Measurements from ENCODE around the gene C17orf50.

C17orf50 gene

DNA sequence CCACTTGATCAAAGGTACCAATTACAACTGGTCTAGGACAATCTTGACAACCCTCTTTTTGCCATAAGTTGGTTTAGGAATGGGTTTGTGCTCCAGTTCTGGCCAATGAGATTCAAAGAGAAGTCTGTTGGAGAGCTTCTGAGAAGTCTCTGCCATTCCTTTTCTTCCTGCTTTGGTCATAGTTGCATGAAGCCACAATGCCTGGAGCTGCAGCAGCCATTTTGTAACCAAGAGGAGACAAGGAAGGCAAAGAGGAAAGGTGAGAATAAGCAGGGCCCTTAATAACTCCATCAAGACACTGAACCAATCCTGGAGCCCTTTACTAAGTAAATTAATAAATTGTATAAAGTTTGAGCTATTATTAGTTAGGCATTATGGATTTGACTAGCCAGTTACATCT, 3.4 kb upstream of the C17orf50 start:
- DNase-seq: no peak

DNA sequence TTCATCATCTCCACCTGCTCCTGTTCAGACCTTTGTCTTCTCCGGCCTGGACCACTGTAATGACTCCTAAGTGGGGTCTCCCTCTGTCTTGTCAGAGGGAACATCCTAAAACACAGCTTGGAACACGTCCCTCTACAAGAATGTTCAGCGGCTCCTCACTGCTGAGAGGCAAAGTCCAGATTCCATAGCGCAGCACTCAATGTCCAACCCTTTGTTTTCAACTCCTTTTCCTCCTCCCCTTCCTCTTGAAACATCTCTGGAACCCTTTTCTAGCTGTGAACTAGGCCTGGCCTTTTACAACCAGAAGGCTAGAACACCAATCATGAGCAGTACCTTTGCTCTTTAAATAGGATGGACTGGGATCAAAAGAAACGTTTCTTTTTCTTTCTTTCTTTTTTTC, 914 bp downstream of the C17orf50 start:
- DNase-seq: no peak

DNA sequence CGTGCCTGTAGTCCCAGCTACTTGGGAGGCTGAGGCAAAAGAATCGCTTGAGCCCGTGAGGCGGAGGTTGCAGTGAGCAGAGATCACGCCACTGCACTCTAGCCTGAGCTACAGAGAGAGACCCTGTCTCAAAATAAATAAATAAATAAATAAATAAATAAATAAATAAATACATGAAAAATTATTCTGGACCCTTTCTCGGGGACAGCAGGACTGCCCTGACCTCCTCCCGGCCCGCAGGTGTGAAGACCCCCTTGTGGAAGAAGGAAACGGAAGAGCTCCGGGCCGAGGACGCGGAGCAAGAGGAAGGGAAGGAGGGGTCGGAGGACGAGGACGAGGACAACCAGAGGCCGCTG, 3.1 kb downstream of the C17orf50 start:
- DNase-seq: no peak

DNA sequence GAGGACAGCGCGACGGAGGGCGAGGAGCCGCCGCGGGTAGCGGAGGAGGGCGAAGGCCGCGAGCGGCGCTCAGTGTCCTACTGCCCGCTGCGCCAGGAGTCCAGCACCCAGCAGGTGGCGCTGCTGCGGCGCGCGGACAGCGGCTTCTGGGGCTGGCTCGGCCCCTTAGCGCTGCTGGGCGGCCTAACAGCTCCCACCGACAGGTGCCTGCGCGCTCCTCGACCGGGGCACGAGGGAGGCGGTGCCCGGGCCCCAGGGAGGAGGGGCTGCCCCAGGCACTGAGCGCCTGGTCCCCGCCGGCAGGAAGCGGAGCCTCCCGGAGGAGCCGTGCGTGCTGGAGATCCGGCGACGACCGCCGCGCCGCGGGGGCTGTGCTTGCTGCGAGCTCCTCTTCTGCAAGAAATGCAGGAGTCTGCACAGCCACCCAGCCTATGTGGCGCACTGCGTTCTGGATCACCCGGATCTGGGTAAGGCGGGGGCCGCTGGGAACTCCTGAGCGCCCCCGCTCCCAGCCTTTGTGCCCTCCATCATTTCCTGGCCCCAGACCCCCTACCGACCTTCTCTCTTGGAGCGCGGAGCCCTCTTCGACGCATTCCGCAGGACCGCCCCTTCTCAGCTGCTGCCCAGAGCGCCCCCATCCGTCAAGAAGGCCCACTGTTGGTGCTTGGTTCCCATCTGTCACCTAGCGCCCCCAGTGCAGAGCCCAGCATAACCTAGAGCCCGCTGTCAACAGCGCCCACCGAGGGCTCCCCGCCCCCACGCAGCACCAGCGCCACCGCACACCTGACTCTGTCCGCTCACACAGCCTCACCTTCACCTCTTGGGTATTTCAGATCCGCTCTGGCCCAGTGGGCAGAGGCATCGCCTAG, 3.7 kb downstream of the C17orf50 start:
- peak; percentile 88 for DNase-seq

DNA sequence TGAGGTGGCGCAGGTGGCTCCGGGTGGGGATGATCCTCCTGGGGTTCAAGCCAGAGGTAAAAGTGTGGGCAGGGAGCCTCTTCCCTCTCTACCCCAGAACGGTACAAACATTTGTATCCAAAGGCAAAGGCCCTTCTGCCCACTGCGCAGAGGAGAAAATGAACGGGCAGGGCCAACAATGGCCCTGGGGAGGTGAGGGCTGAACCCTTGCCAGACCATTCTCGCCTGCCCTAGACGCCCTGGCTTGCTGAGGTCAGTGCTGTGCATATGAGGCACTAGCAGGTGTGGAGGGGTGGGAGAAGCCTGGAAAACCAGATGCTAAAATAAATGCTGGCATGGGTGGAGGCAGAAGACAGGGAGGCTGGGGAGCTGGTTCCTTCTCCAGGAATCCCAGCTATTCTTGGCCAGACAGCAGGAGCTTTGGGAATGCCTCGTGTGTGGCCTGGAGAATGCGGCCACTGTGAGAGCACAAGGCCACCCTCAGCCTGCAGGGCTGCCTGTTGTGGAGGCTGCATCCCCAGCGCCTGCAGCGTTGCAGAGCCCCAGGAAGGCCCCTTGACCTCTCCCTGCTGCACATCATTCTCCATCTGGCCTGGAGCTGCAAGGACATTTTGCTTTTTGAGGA, 4.5 kb downstream of the C17orf50 start:
- no peak for DNase-seq

DNA sequence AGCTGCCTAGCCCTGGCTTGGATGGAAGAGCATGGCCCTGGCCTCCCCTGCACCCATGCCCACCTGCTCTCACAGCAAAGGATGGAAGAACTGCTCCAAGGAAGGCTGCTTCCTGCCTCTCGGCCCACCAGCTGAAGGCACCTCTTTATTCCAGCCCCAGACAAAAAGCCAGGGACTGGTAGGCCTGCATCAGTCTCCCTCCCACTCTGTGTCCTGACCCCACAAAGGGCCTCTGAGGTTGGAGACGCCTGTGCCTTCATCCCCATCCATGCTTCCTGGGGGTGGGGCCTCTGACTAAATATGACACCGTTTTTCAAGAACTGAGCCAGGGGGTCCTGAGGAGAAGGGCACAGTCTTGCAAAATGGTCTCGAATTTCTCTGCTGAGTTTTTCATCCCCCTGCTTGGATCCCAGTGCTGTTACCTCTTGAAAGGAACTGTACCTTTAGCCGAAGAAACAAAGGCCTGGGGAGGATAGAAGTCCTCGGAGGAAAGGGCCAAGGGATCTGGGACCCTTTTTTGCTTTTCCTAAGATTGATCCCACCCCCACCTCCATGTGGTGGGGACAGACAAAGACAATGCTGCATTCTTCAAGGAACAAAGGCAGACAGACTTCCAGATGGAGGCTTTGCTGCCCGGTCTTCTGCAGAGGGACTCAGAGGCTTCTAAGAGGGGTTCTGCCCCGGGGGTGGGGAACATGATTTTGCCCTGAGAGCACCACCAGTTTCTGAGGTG, 5.2 kb downstream of the C17orf50 start:
- DNase-seq: no peak

DNA sequence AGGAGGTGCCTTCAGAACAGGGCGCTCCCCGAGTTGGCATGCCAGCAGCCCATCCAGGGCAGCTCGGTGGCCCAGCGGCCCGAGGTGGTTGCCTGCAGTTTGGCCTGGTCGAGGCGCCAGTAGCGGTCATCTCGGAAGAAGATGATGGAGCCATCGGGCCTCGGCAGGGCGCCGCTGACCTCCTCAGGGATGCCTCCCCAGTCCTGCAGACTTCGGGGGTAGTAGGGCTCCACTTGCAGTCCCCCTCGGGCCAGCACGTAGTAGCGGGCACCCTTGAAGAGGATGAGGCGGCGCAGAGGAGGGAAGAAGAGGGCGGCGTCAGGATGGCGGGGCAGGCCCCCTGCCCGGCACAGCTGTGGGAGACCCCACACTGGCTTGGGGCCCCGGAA, 5.8 kb downstream of the C17orf50 start:
- DNase-seq: no peak

DNA sequence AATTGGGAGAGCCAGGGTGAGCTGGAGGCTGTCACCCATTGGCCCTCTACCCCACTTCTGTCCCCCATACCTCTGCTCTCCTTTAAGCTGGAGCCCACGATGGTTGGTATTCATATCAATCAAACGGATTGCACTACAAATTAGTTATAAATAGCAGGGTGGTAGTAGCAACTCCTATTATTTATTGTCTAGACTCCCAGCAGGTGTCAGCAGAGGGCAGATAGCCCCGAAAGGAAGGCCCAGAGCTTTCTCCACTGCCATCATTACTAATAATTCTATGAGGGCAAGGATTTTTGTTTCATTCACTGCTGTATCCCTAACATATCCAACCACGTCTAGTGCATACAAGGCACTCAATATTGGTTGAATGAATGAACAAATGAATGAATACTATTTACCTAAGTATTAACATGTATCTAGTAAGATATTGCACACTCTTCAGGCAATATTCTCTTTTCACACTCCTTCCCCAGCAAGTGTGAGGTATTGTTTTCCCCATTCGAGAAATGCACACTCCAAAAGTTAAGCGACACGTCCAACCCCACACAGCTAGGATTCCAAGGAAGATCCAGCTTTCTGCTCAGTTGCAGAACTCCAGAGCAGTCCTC, 6.3 kb downstream of the C17orf50 start:
- peak; percentile 32 for DNase-seq

DNA sequence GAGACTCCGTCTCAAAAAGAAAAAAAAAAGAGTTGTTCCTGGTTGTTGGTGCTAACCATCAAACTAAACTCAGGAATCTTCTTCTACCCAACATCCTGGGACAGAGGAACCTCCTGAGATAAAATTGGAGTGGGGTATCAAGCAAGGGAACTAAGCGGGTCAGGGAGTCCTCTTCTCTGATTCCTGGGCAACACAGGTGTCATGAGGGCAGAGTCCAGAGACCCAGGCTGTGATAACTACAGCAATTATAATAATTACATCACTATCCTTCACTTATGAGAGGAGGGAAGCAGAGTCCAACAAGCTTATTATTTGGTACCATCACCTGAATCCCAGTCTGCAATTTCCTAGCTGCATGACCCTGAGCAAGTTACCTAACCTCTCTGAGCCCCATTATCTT, 8.1 kb downstream of the C17orf50 start:
- DNase-seq: no peak

DNA sequence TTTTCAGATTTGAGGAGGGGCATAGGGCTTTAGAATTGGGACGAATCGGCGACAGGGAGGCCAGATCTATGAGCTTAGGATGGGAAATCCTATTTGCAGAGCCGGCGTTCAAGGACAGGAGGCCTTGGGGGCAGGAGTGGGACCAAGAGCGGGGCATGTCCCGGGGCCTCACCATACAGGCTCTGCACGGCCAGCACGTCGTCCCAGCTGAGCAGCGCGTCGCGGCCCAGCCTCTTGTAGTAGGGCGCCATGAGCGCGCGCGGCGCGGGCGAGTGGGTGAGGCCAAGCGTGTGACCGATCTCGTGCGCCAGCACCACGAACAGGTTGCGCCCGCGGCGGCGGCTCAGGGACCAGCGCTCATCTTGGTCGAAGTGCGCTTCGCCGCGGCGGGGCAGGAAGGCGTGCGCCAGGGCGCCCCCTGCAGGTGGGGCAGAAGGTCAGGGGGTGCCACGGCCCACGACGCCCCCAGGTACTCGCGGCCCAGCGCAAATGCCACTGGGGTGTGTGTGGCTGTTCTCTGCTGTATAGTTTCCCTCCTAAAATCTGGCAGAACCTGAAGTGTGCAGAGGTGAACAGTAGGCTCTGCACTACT, 9.3 kb downstream of the C17orf50 start:
- no peak for DNase-seq

DNA sequence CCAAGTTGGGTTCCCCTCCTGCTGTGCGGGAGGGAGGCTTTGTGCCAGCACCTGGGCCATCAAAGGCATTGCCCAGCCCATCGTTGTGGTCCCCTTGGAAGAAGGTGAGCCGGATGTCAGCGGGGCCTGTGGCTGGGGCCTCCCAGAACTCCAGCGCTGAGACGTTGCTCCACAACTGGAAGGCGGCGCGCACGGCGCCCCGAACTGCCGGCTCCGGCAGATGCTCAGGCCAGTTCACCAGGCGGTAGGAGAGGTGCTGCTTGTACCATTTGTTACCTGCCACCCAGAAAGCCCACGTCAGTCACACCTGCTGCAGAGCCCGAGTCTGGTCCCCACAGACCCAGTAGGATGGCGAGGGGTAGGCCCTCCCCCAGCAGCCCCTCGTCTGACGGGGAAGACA, 12.4 kb downstream of the C17orf50 start:
- DNase-seq: no peak

DNA sequence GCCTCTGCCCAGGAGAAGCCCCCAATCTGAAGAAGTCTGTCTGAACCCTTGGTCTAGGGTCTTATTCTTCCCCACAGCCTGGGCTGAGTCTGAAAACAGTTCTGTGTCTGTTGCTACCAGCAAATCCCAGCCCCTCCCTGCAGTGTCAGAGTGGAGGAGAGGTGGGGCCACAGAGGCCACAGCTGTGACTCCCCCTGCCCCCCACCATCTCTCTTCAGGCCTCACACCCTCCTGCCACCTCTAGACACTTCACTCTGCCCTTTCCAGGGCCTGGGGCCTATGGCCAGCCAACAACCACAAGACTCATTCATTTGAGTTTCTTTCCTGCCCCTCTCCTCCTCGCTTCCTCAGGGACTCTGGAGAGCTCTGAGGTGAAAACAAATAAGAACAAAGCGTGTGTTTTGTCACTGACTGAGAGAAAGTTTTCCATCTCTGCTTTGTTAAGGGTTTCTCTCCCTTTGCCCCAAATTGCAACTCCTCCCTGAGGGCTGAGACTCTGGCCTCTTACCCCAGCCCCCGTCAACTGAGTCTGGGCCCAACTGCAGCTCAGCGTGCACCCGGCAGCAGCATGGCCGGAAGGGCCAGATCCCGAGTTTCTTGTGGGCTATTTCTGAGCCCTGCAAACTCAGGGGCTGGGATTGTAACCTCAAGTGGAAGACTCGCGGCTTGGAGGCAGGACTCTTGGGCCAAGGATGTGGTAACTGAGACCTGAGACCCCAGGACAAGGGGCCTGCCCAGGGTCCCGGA, 13.2 kb downstream of the C17orf50 start:
- DNase-seq: no peak

DNA sequence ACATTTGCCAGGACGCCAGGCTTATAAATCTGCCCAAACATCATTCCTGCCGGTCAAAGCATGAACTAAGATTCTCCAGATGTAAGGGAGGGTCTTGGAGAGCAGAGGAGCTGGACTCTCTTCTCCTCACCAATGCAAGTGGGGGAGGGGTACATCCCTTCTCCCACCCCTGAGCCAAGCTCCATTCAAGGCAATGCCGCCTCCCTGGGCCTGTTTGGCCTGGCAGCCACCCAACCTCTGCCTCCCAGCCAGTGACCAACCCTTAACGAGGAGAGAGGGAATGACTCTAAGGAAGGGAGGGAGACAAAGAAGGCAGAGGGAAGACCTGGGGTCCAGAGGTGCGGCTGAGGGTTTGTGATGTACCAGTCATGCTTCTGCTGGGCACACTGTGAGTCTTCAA, 13.8 kb downstream of the C17orf50 start:
- no peak for DNase-seq

DNA sequence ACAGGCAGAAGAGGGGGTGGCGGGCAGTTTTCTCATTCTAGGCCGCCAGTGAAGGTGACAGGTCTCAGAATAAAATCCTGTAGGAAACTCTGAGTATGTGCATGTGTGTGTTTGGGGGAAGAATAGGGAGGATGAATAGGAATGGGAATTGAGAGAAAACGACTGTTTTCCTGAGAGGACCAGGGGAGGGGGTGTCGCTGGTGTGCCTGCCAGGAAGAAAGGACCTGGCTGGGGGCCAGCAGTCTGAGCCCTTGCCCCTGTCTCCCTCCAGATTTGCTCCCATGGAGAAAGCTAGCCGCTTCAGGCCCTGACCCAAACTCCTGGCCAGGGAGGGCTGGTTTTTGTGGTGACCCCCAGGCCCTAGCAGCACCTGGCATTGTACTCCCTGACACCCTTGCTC, 14.4 kb downstream of the C17orf50 start:
- DNase-seq: no peak

DNA sequence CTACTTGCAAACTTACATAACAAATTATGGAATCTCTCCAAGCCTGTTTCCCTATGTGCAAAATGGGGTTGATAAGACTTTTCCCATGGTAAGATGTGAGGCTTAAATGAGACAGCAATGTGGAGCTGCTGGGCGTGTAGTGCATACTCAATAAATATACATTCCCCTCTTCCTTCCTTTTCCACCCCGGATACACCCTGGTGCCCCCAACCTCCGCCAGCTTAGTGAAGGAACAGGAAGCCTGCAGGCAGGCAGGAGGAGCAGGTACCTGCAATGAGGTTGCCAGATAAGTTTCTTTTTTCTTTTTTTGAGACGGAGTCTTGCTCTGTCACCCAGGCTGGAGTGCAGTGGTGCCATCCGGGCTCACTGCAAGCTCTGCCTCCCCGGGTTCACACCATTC, 14.9 kb downstream of the C17orf50 start:
- DNase-seq: no peak

DNA sequence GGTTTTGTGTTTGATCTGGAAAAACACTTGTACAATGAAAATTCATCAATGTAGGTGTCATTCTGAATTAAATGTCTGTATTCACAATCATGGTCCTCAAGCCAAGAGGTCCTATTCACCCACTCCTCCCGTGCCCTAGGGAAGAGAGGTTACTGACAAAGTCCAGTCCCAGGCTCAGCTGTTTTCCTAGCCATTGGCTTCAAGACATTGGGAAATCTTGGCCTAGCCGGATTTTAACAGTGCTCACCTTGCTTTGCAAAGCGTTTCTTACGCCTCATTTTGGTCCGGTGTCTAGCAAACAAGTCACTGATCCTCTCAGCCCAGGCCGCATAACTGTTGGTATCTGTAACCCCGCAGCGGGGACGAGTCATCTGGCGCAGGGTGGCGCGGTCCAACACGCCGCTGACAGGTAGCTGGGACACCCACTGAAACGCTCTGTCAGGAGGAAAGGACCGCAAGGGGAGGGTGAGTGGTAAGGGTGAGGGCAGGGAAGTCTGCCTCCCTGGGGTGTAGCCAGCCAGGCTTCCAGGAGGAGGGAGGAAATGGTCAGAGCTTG, 18.0 kb downstream of the C17orf50 start:
- no peak for DNase-seq

DNA sequence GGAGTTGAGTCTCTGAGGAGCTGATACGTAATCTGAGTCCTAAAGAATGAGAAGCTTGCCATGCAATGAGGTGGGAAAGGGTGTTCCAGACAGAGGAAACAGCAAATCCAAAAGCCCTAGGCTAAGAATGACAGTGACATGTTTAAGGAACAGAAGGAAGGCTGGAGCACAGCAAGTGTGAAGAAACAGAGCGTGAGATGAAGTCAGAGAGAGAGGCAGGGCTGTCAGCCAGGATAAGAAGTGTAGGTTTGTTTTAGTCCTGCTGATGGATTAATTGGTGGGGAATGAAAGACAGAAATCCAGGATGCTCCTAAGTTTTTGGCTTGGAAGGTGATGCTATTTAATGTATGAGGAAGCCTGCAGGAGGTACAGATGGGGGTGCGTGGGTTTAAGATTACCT, 20.3 kb downstream of the C17orf50 start:
- DNase-seq: no peak

DNA sequence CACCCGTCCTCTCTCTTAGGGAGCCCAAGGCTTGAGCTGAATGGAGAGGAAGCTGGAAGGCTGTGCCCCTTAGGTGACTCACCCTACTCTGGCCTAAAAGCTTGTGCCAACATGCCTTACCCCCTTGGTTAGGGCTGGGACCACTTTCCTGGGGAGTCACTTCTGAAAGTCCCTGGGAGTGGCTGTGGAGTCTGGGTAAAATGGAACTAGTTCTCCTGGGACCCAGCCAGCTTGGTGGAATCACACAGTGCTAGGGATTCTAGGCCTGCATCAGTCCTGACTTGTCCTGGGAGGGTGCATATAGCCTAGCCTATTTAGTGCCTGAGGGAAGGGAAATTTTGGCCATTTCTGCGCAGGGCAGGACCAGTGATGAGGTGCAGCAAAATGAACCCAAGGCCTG, 24.2 kb downstream of the C17orf50 start:
- DNase-seq: no peak

DNA sequence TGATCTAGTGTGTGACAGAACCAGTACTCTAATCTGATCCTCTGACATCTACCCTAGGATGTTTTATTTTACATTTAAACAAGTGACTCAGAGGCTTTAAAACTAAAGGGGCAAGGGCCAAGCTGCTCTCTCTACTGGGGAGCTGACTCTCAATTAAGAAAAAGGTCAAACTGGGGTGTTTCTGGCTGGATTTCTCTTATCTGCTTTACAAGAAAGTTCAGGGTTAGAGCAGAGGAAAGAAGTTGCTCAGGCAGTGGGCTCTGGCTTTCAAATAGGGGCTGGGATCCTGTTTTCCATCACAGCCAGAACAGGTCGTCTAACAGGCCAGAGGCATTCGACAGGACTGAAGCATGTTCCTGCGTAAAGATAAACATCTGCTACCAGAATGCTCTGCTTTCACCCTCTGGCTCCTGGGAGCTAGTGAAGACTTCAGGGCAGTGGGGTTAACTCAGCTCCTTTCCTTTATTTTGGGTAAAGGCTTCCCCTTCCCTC, 26.3 kb downstream of the C17orf50 start:
- no peak for DNase-seq

DNA sequence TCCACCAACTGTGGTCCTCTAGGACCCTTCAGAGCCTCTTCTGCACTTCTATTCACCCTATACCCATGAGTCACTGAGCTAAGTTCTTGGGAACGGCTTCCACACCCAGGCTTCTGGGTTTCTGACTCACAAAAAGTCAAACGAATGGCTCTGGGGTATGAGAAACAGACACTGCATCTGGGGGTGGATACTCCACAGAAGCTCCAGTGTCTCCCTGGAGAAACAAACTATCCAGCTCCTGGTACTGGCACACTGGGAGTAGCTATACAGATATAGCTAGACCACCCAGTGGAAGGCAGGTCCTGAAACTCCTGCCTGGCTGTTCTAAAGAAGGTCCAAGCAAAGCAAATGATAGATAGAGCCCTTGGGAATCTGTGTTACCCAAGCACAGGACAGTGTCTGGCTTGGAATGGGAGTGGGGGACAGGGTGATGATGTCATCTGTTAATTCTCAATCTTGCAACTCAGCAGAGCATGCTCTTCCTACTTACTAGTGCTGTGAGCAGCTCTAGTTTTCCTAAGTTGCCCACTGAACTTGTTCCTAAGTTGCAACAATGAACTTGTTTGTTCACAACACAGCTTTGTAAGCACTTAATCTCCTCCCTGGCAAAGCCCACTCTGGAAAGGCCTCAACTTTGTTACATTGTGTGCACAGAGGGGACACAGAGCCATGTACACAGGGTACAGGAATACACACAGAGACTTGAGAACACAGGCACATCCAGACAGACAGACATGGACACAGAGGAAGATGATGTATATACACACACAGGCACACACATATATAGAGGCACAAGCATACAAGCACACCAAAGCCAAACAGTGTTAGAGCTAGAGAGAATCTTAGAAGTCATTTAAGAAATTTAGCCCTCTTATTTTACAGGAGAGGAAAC, 28.0 kb downstream of the C17orf50 start:
- no peak for DNase-seq

DNA sequence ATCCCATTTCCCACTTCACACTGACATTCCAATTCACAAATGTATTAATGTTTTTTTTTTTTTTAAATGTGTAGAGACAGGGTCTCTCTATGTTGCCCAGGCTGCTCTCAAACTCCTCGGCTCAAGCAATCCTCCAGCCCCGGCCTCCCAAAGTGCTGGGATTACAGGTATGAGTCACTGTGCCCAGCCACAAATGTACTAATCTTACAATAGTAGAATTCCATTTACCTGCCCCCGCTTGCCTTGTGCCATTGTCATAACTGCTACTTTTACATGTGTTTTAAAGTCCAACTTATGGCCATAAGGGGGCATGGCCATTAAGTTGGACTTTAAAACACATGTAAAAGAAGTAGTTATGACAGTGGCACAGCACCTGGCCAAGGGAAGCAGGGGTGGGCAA, 30.2 kb downstream of the C17orf50 start:
- no peak for DNase-seq
